ENCODE measurements around the gene KL. TPM values are rescaled to one million over a fixed set of nuclear protein-coding genes. Genes with fewer than 3 reads are reported as not detected.
A peak's percentile ranks its signal among the peaks of the same experiment; 100 is the strongest.

Gene KL
- total RNA-seq, 4 donors from 2014 or later: 0.60 to 3.4 (median 1.2) TPM

GRCh38 chr13:33032037-33032625 lies 15.9 kb downstream of the KL start:
- intact Hi-C loops (cut with DNase I; ENCODE audit: low total_unique reads): no loop called here
- WGBS, 2 donors (ENCODE audit: low coverage in 1 of 2): 83 to 84% methylated on average over 3 to 12 of the region's 12 CpGs
- Histone ChIP-seq H3K27ac (peak overlapping the region in 1 of 4 donors; percentile 9), H3K4me1 (no peaks in the 10 kb centered on the region), H3K4me3 (no peak overlapping the region), H3K36me3 (no peaks in the 10 kb centered on the region), H3K27me3 (no peaks in the 10 kb centered on the region), H3K9me3 (no peaks in the 10 kb centered on the region)
- DNase-seq: no peak
- TF ChIP-seq POLR2AphosphoS5 (IDR thresholded peaks at IDR 0.05) (no peak), EP300 (IDR thresholded peaks at IDR 0.05; ENCODE audit: low read depth) (no peak), POLR2A (IDR thresholded peaks at IDR 0.05) (no peak)
- TF ChIP-seq, protein P1, sequence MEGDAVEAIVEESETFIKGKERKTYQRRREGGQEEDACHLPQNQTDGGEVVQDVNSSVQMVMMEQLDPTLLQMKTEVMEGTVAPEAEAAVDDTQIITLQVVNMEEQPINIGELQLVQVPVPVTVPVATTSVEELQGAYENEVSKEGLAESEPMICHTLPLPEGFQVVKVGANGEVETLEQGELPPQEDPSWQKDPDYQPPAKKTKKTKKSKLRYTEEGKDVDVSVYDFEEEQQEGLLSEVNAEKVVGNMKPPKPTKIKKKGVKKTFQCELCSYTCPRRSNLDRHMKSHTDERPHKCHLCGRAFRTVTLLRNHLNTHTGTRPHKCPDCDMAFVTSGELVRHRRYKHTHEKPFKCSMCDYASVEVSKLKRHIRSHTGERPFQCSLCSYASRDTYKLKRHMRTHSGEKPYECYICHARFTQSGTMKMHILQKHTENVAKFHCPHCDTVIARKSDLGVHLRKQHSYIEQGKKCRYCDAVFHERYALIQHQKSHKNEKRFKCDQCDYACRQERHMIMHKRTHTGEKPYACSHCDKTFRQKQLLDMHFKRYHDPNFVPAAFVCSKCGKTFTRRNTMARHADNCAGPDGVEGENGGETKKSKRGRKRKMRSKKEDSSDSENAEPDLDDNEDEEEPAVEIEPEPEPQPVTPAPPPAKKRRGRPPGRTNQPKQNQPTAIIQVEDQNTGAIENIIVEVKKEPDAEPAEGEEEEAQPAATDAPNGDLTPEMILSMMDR (IDR thresholded peaks at IDR 0.05): no peak
- in situ Hi-C loops (cut with MboI; ENCODE audit: low pct_ligation_motif_present in 1 of 4, low pct_unique_long_range_greater_than_20kb in 1 of 4, low sequenced_read_pairs in 3 of 4): no loop called here

- DNase-seq: no peak
- Histone ChIP-seq H3K4me1 (no peaks in the 10 kb centered on the region), H3K36me3 (no peaks in the 10 kb centered on the region), H3K4me3 (no peak overlapping the region), H3K27me3 (no peaks in the 10 kb centered on the region), H3K9me3 (no peaks in the 10 kb centered on the region), H3K27ac (peak overlapping the region in 2 of 4 donors; percentile 9 to 33)
- TF ChIP-seq POLR2AphosphoS5 (IDR thresholded peaks at IDR 0.05) (no peak), POLR2A (IDR thresholded peaks at IDR 0.05) (no peak), EP300 (IDR thresholded peaks at IDR 0.05; ENCODE audit: low read depth) (no peak)
- TF ChIP-seq, protein P1 (IDR thresholded peaks at IDR 0.05): no peak
- 62 to 64% methylated on average over 13 to 14 of the region's 14 CpGs for WGBS, 2 donors (ENCODE audit: low coverage in 1 of 2)
- intact Hi-C loops (cut with DNase I; ENCODE audit: low total_unique reads): no loop called here
- in situ Hi-C loops (cut with MboI; ENCODE audit: low pct_ligation_motif_present in 1 of 4, low pct_unique_long_range_greater_than_20kb in 1 of 4, low sequenced_read_pairs in 3 of 4): no loop called here
These were observed 17.0 kb downstream of the KL start for GRCh38 chr13:33033051-33033812.

GRCh38 chr13:33033986-33034385 lies 17.8 kb downstream of the KL start:
- in situ Hi-C loops (cut with MboI; ENCODE audit: low pct_ligation_motif_present in 1 of 4, low pct_unique_long_range_greater_than_20kb in 1 of 4, low sequenced_read_pairs in 3 of 4): no loop called here
- no peak overlapping the region for H3K4me3 ChIP-seq
- no peak for DNase-seq
- TF ChIP-seq, protein P1 (IDR thresholded peaks at IDR 0.05): no peak
- TF ChIP-seq POLR2A (IDR thresholded peaks at IDR 0.05) (no peak), POLR2AphosphoS5 (IDR thresholded peaks at IDR 0.05) (no peak), EP300 (IDR thresholded peaks at IDR 0.05; ENCODE audit: low read depth) (no peak)
- H3K36me3 ChIP-seq: no peaks in the 10 kb centered on the region
- no peaks in the 10 kb centered on the region for H3K4me1 ChIP-seq
- no peaks in the 10 kb centered on the region for H3K9me3 ChIP-seq
- H3K27me3 ChIP-seq: no peaks in the 10 kb centered on the region
- intact Hi-C loops (cut with DNase I; ENCODE audit: low total_unique reads): no loop called here
- no peak overlapping the region for H3K27ac ChIP-seq

GRCh38 chr13:33034882-33035520 lies 18.8 kb downstream of the KL start:
- H3K27me3 ChIP-seq: no peaks in the 10 kb centered on the region
- no peak for DNase-seq
- WGBS, 2 donors (ENCODE audit: low coverage in 1 of 2): 93 to 95% methylated on average over 5 of the region's 5 CpGs
- no peak overlapping the region for H3K4me3 ChIP-seq
- H3K9me3 ChIP-seq: no peaks in the 10 kb centered on the region
- no peaks in the 10 kb centered on the region for H3K36me3 ChIP-seq
- H3K4me1 ChIP-seq: no peaks in the 10 kb centered on the region
- in situ Hi-C loops (cut with MboI; ENCODE audit: low pct_ligation_motif_present in 1 of 4, low pct_unique_long_range_greater_than_20kb in 1 of 4, low sequenced_read_pairs in 3 of 4) (no loop called here), intact Hi-C loops (cut with DNase I; ENCODE audit: low total_unique reads) (no loop called here)
- H3K27ac ChIP-seq: no peak overlapping the region
- TF ChIP-seq EP300 (IDR thresholded peaks at IDR 0.05; ENCODE audit: low read depth) (no peak), POLR2A (IDR thresholded peaks at IDR 0.05) (no peak), POLR2AphosphoS5 (IDR thresholded peaks at IDR 0.05) (no peak)
- TF ChIP-seq, protein P1 (IDR thresholded peaks at IDR 0.05): no peak

Data from transverse colon (tissue), 4 donors.